EH (cell line): ENCODE data around the gene CDON.
A peak's percentile ranks its signal among the peaks of the same experiment; 100 is the strongest.

ENCODE experiments used
- DNase-seq: peaks from one replicate; pipeline ENCODE4 v3.0.0-alpha.2; 2015; ENCODE audit warnings: low read depth

Gene CDON

GRCh38 chr11:125942771-125943428, 119.8 kb downstream of the CDON start:
- DNase-seq = no peak

- peak; percentile 18 for DNase-seq
Observed at GRCh38 chr11:125941619-125942611, 120.8 kb downstream of the CDON start.

- no peak for DNase-seq
Observed at GRCh38 chr11:125941267-125941618, 121.4 kb downstream of the CDON start.

DNA sequence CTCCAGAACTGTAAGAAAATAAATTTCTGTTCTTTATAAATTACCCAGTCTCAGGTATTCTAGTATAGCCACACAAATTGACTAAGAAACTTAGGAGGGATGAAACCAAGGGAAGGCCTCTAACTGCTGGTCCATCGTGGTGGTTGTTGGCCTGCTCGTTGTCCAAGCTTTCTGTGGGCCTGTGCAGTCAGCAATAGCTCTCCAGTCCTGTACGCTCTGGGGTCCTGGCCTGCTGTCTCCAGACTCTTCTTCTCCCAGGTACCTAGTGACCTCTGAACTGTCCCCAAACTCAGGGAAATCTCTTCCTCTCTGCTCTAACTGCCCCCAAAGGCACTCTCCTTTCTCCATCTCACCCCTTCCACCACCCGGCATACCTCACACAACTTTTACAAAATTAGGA, 122.5 kb downstream of the CDON start:
- DNase-seq = no peak

DNA sequence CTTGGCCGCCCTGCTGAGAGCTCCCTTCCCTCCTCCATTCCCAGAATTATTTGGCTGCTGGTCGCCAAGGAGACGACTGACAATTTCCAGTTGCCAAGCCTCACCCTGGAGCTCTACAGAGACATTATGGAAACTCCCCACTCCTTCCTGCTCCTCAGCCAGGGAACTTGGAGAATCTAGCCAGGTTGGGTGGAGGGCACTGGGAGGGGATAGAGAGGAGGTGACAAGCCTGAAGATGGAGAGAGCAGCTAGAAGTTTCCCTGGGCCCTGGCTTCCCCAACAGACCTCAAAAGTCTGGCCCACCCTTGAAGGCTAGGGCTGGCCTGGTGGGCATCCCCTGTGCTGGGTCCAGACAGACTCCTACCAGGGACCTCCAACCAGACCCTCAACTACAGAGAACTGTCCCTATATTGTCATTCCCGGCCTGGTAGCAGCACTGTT, 123.6 kb downstream of the CDON start:
- no peak for DNase-seq

DNA sequence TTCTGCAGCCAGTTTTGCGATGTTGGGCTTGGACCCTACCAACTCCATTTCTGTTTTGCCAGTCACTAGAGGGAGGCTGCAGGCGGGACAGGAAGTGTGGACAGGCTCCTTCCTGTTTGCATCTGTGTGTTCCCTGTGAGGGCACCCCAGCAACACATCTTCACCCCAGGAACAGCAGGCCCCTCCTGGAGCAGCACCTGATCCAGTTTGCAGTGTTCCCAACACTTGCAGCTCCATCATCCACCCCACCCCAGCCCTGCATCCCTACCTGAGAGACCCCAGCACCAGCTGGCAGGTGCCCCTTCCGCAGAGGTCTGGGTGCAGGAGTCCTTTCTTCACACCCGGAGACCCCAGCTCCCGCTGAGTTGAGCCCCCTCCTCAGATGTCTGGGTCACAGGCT, 124.2 kb downstream of the CDON start:
- no peak for DNase-seq

DNA sequence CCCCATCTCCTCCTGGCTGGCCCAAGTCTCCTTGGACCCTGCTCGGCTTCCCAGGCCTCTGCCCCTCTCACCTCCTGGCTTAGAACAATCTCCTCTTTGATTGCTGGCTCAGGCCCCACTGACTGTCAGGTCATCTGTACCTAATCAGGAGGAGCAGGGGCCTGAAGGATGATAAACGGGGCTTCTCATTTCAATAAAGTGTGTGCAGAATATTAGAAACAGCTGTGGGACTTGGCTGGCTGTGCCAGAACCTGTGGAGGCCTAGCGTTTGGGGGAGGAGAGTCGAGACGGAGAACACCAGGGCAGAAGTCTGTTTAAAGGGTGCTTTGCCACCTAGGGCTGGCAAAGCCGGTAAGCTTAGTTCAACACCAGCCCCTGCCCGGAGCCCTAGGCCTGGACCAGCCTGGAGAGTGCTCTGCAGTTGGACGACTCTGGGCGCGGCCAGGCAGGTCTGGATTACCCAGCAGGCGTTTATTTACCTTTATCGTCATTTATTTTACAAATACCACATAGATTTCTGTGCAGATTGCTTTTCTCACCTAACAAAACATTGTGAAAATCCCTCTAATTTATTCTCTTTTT, 127.0 kb downstream of the CDON start:
- DNase-seq = peak; percentile 5

GRCh38 chr11:125935056-125935455, 127.6 kb downstream of the CDON start:
- no peak for DNase-seq

DNA sequence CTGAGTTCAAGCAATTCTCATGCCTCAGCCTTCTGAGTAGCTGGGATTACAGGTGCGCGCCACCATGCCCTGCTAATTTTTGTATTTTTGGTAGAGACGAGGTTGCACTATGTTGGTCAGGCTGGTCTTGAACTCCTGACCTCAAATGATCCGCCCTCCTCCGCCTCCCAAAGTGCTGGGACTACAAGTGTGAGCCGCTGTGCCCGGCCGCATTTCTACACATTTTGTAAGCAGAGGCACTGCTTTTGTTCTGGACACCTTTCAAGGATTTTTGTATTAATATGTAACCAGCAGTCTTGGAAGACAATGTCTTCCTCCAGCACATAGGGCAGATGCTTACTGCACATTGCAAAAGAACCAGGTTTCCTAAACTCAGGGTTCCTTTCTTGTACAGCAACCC, 128.2 kb downstream of the CDON start:
- no peak for DNase-seq

- DNase-seq = no peak
Observed at GRCh38 chr11:125933030-125933813, 129.4 kb downstream of the CDON start.

DNA sequence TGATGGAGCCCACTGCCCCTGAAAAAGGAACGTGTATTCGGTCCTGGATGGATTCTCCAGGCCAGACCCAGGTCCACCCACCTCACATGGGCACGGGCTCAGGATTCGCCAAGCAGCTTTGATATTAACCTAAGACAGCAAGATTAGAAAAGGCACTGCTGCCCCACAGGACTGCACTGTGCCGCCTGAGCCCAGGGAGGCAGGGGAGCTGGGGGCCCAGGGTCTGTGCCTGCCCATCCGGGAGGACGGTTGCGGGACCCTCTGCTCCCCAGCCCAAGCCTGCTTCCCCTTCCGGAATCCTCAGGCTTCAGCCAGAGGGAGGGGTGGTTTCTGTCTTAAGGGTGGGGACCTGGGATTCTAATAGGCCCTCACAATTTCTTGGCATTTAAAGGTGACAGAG, 130.4 kb downstream of the CDON start:
- DNase-seq = no peak

GRCh38 chr11:125931668-125932067, 131.0 kb downstream of the CDON start:
- DNase-seq = no peak

DNA sequence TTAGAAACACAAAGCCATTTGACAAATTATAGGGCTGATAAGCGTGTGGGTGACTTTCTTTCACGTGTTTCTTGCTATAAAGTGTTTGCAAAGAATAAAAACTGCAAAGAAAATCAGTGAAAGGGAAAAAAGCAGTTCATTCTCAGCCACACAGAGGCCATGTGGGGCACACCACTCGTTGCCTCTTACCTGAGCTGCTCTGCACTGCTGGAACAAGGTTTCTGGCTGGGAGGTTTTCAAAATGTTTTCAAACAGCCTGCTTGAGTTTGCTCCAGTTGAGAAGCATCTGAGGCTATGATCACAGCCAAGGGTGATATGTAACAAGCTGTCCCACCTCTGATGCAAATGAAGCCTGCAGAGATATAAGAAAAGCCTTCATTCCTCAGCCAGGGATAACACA, 131.6 kb downstream of the CDON start:
- no peak for DNase-seq

DNA sequence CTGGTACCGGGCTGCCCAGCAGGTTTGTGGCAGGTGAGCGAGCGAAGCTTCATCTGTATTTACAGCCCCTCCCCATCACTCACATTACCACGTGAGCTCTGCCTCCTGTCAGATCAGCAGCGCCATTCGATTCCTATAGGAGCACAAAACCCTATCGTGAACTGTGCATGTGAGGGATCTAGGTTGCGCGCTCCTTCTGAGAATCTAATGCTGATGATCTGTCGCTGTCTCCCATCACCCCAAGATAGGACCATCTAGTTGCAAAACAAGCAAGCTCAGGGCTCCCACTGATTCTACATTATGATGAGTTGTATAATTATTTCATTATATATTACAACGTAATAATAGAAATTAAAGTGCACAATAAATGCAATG, 132.6 kb downstream of the CDON start:
- DNase-seq = no peak

GRCh38 chr11:125929445-125930075, 133.1 kb downstream of the CDON start:
- DNase-seq = no peak

DNA sequence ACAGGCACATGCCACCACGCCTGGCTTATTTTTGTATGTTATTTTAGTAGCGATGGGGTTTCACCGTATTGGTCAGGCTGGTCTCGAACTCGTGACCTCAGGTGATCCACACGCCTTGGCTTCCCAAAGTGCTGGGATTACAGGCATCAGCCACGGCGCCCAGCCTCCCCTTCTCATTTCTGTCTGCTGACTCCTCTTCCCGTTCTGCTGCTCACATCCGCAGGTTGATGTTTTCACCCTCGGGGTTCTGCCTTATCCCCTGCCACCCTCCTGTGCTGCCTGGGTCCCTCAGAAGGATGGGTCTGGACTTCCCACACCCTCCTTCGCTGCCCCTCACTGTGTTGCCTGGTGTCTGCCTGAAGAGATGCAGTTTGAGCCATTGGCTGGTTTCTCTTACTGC, 136.0 kb downstream of the CDON start:
- no peak for DNase-seq

DNA sequence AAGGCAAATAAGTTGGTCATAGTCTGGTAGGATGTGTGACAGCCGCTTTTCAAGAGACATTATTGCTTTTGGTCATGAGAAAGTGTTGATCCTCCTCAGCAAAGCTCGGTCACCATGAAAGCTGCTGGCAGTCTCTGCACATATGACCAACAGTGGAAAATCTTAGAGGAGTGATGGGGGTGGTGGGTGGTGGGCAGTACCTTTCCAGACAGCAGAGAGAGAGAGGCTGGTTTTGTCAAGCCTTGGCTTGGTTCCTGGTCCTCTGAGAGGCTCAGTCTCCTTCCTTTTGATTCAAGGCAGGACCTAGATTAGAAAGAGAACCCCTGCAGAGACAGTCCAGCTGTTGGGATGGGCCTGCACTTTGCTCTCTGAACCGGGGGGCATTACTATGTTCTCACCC, 136.9 kb downstream of the CDON start:
- DNase-seq = no peak

- DNase-seq = no peak
Observed at GRCh38 chr11:125925247-125925740, 137.4 kb downstream of the CDON start.

DNA sequence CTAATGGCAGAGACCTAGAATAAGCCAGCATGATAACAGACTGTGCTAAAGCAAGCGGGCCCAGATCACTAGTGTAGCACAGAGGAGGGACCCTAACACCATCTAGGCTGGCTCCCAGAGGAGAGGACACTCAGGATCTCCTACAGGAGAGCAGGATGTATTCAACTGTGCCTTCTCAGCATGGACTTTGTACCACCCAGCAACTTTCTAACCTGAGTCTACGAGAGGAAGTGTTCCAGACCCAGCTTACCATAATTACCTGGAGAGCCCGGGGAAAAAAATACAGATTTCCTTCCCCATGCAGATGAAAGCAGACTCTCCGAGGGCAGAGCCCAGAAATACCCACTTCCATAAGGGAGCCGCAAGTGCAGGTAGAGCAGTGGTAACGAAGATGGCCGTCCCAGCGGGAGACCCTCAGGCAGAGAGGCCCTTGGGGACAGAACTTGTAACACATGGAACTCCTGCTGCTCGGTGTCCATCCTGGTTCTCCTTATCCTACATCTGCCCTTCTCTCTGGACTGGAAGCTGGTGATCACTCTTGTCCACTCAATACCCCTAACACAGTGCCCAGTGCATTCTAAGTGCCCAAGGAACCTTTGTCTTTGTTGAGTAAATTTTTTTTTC, 138.2 kb downstream of the CDON start:
- DNase-seq = no peak

GRCh38 chr11:125923633-125924032, 139.0 kb downstream of the CDON start:
- DNase-seq = no peak

- peak; percentile 70 for DNase-seq
Observed at GRCh38 chr11:125923012-125923579, 139.6 kb downstream of the CDON start.
